GM18873 (cell line): Measurements from ENCODE around the gene TMEM42.
"Not testable (repeated sequence)": the region's sequence is repeated elsewhere in the genome, so short reads cannot be mapped to it uniquely, and the experiment has no call there.

Experiments
- ATAC-seq: cut with Tn5 transposase; IDR thresholded peaks from one replicate; pipeline ENCODE4 v1.9.1; 2021; ENCODE audit warnings: mild to moderate bottlenecking, moderate library complexity, moderate number of reproducible peaks; ENCODE audit not compliant: unreplicated experiment, low FRiP score

The TMEM42 gene

DNA sequence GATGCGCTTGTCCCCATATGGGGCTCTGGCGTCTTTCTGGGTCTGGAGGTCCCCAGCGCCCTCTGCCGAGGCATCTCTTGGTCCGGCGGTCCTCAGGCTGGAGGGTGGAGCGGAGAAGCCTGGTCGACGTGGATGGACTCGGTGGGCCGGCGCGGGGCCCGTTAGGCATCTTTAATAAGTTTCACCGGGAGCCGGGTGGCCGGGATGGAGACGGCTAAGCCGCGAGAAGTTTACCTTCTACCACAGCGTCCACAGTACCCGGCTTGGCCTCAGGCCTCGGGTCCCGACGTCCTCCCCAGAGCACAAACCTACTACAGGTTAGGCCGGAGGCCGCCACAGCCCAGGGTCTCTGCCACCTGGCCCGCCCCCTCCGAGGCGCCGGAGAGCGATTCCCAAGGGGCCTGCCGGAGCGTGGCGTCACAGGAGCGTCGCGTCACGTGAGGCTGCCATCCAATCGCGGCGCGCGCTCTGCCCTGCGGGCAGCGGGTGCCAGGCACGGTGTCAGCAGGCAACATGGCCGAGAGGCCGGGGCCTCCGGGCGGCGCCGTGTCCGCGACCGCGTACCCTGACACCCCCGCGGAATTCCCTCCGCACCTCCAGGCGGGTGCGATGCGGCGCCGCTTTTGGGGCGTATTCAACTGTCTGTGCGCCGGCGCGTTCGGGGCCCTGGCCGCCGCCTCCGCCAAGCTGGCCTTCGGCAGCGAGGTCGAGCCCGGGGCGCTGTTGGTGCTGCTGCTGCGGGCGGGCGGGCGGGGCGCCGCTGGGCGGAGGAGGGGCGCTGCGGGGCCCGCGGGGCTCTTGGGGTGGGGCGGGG is at the start of gene TMEM42:
TMEM42 (plus strand) TSS at position 501 of the 814 bp plus-strand sequence; CDS start at position 514, 13 bp downstream.
- peak; percentile 81 for ATAC-seq

DNA sequence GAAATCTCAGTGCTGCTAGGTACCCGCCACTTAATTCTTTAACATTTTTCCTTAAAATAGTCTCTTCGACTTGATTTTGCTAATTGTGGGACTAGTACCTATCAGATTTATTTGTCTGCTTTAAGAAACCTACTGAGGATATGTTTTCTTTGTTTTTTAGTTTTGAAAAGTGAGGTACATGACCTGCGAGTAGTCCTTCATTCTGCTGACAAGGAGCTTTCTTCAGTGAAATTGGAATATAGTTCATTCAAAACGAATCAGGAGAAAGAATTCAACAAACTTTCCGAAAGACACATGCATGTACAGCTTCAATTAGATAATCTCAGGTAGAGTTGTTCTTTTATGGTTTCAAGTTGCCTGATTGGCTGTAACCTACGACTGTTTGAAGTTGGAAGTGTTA is 47.0 kb upstream of the TMEM42 start:
- no peak for ATAC-seq

DNA sequence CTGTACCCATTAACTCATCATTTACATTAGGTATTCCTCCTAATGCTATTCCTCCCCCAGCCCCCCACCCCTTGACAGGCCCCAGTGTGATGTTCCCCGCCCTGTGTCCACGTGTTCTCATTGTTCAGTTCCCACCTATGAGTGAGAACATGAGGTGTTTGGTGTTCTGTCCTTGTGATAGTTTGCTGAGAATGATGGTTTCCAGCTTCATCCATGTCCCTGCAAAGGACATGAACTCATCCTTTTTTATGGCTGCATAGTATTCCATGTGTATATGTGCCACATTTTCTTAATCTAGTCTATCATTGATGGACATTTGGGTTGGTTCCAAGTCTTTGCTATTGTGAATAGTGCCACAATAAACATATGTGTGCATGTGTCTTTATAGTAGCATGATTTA is 45.4 kb upstream of the TMEM42 start:
- ATAC-seq, result not testable (repeated sequence)

DNA sequence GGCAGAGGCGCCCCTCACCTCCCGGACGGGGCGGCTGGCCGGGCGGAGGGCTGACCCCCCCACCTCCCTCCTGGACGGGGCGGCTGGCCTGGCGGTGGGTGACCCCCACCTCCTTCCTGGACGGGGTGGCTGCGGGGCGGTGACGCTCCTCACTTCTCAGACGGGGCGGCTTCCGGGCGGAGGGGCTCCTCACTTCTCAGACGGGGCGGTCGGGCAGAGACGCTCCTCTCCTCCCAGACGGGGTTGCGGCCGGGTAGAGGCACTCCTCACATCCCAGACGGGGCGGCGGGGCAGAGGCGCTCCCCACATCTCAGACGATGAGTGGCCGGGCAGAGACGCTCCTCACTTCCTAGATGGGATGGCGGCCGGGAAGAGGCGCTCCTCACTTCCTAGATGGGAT is 40.5 kb upstream of the TMEM42 start:
- not testable (repeated sequence) for ATAC-seq

DNA sequence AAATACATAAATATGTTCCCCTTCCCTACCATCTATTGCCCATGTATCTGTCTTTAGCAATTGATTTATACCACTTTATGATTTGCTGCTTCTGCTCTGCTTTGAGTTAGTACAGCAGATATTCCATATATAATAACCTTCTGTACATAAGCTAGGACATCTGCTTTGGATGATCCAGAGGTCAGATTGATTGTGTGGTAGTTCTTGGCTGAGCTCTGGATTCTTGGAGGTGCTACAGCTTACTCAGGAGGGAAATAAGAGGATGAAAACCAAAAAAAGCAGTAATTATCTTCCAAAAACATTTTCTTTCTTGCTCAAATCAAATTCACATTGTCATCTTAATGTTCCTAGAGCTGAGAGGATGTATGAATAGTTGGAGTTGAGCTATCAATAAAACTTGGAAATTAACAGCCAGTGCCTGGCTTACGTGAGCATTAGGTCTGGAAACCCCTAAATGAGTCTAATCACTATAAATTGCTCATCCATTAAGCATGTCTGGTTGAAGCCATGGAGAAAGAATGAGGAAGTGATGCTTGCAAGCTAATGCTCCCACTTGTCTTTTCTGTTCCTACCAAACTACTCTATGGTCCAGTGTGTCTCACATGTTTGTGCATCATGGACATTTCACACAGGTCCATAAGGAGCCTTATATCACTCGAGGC is 36.3 kb upstream of the TMEM42 start:
- ATAC-seq, result no peak

DNA sequence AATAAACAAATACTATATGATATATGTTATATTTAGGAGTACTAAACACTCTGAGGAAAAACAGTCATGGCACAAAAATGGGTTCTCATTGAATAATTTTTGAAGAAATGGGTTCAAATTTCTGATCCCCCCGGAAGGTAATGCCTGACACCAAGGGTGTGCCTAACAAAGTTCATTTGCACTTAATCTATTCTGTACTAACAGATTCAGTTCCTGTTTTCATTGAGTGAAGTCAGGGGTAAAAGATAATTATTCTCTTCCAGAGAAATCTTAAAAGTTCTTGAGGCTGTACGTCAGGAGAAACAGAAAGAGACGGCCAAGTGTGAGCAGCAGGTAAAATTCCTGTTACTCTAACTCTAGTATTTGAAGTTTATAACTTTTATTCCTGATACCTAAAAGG is 34.5 kb upstream of the TMEM42 start:
- ATAC-seq, result no peak

DNA sequence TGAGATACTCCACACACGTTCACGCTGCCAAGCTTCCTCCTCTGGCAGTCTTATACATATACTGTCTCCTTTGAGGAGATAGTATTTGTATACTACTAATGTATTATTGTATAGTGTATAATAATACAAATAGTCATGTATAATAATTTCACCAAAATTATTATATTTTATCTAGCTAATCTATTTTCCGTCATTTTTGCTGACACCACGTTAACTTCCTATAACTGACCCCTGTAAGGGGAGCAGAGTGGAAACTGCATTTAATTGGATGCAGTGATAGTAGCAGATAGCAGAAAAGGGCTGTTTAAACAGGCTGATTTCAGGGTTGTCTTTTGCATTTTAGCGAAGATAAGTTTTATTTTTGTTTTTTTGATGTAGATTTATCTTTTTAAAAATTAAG is 30.5 kb upstream of the TMEM42 start:
- no peak for ATAC-seq

DNA sequence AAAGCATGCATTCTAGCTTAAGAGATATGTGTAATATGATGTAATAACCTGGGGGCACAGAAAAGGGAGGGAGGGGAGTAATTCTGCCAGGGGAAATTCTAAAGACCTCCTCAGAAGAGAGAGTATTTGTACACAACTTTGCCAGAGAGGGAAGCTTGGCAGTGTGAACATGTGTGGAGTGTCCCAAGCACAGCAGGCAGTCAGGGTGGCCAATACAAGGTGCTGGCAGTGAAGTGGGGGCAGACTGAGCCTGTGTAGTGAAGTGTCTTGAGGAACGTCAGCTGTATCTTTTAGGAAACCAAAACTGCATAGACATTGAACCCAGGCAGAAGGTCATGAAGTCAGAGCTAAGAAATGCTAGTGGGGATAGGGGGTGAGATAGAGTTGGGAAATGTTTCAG is 29.7 kb upstream of the TMEM42 start:
- no peak for ATAC-seq

DNA sequence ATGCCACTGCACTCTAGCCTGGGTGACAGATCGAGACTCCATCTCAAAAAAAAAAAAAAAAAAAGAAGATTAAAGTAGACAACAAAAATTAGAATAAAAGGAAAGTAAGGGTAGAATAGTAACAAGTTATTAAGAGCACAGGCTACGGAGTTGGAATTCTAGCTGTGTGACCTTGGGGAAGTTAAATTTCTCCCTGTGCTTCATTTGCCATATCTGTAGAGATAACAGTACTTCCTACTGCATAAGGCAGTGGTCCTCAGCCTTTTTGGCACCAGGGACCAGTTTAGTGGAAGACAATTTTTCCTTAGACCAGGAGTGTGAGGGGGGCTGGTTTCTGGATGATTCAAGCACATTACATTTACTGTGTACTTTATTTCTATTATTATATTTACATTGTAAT is 28.7 kb upstream of the TMEM42 start:
- no peak for ATAC-seq

DNA sequence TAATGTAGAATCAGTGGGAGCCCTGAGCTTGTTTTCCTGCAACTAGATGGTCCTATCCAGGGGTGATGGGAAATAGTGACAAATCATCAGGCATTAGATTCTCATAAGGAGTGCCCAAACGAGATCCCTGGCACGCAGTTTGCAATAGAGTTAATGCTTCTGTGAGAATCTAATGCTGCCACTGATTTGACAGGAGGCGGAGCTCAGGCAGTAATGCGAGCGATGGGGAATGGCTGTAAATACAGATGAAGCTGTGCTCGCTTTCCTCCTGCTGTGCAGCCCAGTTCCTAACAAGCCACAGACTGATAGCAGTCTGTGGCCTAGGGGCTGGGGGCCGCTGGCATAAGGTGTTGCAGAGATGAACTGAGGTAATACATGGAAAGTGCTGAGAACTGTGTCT is 28.3 kb upstream of the TMEM42 start:
- ATAC-seq, result no peak

DNA sequence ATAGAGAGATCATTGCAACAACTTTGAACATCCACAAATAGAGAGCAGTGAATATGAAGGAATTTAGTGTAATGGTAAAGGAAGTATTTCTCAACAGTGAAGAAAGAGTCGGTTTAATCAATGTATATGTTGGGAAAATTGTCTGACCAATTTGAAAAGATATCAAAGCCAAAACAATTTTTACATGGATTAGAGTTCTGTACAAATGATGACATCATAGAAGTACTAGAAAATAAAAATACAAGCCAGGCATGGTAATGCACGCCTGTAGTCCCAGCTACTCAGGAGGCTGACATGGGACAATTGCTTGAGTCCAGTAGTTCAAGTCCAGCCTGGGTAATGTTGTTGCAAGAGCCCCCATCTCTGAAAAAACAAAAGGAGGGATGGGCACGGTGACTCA is 26.0 kb upstream of the TMEM42 start:
- ATAC-seq, result no peak

DNA sequence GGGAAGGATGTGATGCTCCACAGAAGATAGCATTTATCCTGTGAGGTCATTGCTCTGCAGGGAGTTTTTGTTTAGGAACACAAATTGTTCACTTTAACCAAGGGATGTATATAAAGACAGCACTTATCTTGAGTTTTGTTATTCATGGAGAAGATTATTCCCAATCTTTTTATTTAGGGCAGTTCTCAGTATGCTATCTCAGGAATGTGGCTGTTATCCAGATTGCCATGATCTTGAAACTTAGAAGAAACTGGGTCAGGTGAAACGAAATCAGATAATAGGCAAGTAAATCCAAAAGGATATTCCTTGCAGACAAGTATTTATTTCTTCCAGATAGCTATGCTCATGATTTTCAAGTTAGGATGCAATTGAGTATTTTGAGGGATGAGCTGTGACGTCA is 19.3 kb upstream of the TMEM42 start:
- ATAC-seq, result no peak

DNA sequence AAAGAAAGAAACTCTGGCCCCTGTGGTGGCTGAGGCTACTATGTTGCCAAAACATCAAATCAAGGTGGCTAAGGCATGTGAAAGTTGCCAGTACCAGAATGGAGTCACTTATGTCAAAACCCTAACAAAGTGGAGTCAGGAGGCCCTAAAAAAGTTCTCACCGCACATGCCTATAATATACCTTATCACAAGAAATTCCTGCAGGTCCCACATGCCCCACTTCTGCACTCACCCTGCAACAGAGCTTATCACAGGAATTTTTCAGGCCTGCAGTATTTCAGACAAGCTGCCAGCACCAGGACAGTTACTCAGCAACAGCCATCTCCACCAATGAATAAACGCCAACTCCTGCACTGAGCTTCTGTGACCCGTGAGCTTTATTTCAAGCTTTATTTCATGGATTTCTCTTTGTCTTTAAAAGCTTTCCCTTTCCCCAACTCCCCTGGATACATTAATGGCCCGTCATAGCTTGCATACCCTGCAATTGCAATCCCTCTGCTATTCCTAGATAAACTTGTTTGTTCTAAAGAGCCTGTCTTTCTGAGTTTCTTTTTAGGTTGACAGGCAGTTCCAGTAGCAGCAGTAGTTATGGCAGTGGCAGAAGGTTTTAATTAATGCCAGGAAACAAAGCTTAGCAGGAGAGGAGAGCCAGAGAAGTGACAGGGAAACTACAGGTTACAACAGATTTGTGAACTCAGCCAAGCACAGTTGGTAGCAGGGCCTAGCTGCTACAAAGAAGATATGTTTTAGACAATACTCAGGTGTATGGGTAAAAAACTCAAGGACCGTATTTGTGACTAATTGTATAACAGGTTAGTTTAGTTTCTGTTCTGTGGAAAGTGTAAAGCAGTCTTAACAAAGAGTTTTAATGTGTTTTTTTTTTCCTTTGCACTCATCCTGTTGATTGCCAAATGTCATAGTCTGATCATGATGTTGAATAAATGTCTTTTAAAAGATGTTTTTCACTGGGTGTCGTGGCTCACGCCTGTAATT is 15.9 kb upstream of the TMEM42 start:
- no peak for ATAC-seq

DNA sequence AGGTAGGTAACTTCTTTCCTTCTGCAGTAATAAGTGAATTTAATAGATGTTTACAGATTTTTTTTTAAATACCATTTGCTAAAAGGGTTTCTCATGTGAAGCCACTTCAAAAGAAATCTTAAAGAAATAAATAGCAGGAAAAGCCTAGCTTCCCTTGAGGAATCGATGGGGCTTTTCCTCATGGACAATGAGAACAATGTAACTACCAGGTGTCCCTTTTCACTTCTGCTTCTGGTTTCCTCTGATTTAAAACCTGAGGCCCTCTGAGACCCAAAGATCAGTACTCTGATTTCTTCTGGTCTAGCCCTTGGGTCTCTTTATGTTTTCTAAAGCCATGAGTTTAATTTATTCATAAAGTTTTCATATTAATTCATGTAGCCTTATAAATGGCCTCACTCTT is 13.1 kb upstream of the TMEM42 start:
- no peak for ATAC-seq

DNA sequence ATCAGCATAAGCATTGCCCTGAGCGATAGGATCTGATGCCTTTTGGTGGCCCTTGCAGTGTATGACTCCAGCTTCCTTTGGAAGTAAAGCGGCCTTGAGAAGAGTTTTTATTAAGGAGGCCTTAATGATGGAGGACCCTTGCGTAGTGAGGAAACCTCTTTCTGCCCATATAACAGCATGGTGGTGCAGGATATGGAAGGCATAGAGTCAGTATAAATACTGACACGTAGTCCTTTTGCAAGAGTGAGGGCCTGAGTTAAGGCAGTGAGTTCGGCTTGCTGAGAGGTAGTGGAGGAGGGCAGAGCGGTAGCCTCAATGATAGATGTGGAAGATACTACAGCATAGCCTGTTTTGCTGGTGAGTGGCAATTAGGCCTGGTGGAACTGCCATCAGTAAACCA is 5.0 kb upstream of the TMEM42 start:
- not testable (repeated sequence) for ATAC-seq

DNA sequence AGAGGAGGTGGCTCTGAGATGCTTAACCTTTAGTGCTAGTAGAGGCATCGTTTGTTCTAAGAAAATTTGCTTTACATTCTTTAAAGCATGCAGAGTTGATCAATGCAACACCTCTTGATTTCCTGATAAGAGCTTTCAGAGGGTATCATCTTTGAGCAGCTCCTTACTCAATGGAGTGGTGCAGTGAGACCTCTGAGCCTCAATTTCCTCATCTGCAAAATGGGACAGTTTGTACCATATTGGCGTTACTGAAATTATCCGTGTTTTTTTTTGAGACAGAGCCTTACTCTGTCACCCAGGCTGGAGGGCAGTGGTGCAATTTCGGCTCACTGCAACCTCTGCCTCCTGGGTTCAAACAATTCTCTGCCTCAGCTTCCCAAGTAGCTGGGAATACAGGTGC is 1.6 kb upstream of the TMEM42 start:
- no peak for ATAC-seq

DNA sequence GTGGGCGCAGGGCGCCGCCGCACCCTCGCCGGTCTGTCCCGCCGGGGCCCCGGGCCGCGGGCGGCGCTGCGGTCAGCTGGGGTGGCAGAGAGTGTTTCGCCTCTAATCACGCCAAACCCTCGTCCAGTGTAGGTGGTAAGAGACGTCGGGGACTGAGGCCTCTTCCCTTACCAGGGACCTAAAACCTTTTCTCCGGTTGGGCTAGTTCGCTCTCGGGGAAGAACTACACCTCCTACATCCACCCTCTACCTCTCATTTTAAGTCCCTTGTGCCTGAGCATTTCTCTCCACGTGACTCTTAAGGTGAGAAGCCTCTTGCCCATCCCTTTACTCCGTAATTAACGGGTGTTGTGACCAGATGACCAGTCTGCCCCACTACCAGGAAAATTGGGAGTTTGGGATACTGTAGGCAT is 520 bp downstream of the TMEM42 start:
- ATAC-seq, result peak; percentile 21

DNA sequence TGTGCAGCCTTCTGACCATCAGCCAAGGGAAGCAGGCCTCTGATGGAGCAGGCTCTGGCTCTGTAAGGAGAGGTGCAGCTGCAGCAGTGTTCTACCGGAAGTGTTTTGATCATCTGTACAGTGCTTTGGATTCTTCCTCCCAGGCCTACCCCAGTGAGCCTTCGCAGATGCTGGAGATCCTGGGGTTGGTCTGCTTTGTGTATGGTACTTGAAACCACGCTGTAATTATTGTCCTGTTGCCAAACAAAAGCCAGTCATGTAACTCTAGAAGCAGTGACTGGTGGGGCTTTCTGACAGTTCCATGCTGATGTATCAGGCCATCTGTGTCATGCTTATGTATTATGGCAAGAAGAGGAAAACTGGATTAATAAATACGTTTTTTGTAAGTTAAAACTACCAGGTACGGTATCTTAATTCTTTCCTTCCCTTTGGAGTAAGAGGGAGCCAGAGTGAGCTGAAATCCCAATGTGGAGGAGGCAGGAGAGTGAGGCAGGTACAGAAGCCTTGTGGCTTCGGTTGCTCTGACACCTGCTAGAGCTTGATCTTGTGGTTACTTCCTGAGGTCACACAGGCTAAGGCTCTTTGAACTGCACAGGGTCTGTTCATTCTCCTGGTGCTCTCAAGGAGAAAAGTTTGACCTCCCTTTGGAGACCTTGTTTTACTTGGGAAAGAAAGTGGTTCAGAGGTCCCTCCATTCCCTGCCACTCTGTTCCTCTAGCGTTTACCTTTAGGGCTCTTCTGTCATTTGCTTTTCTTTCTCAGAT is 3.7 kb downstream of the TMEM42 start:
- ATAC-seq, result no peak

DNA sequence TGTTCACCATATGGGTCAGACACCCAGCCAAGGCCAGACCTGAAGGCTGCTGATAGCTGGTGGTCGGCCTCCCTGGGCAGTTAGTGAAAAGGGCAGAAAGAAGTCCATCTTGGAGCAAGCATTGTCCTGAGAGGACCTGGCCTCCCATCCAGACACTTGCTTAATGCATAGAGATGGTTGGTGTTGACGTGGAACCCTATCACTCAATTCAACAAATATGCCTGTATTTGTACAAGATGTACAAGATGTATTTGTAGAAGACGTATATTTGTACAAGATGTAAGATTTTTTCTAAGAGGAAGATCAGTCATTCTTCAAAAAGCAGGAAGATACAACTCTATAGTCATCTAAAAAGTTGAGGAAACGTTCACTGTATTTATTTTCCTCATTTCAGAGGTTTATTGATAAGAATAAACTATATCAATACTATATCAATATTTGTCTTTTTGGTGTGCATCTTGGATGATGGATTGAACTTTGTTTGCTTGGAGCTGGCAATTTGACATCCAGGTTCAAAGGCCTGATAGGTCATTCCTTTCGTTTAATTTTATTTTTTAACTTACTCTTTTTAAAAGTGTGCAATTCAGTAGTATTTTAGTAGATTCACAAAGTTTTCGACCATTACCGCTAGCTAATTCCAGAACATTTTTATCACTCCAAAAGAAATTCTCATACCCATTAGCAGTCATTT is 5.9 kb downstream of the TMEM42 start:
- ATAC-seq, result no peak
